ENCODE measurements around the gene GCA. TPM values are rescaled to one million over a fixed set of nuclear protein-coding genes. Genes with fewer than 3 reads are reported as not detected.

The GCA gene
- polyA plus RNA-seq, 1 experiment = 5.2 TPM

DNA sequence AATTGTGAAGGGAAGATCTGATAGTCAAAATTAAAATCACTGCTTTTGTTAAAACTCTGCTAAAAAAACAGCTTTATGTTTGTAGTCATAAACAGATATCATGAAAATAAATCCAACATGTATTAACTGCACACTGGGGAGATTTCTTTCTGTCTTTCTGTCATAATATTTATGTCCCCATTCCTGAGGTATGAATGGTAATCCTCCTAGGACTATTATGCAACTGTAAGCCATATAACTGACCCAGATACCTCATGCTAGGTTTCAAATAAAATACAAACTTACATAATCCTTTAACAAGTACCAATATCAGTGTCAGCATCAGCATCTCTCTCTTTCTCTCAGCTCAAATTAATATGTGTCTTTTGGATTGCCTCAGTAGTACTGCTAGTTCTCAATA, 43.7 kb upstream of the GCA start:
- no peak for DNase-seq (ENCODE audit: low read depth)
- Histone ChIP-seq H3K4me3 (ENCODE audit: low read depth, low read length) (no peak overlapping the region), H3K27me3 (ENCODE audit: control insufficient read depth, insufficient read depth, low read length) (no peaks in the 10 kb centered on the region), H3K36me3 (ENCODE audit: control insufficient read depth, insufficient read depth, low read length) (no peaks in the 10 kb centered on the region)
- CTCF ChIA-PET = interaction anchor here (0.8 to 9.3 kb wide), 12 partner anchors 19 to 713 kb away, joined by 3 to 137 read pairs (median 6); partner anchors contain the start of genes GCG and IFIH1
- POLR2A ChIA-PET = interaction anchor here (0.5 kb wide), 1 partner anchor 168 kb away, joined by 3 read pairs; no protein-coding TSS in a partner anchor
- TF ChIP-seq, protein P1, sequence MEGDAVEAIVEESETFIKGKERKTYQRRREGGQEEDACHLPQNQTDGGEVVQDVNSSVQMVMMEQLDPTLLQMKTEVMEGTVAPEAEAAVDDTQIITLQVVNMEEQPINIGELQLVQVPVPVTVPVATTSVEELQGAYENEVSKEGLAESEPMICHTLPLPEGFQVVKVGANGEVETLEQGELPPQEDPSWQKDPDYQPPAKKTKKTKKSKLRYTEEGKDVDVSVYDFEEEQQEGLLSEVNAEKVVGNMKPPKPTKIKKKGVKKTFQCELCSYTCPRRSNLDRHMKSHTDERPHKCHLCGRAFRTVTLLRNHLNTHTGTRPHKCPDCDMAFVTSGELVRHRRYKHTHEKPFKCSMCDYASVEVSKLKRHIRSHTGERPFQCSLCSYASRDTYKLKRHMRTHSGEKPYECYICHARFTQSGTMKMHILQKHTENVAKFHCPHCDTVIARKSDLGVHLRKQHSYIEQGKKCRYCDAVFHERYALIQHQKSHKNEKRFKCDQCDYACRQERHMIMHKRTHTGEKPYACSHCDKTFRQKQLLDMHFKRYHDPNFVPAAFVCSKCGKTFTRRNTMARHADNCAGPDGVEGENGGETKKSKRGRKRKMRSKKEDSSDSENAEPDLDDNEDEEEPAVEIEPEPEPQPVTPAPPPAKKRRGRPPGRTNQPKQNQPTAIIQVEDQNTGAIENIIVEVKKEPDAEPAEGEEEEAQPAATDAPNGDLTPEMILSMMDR (IDR thresholded peaks at IDR 0.05; ENCODE audit: insufficient read depth, low read depth, low read length) = no peak

DNA sequence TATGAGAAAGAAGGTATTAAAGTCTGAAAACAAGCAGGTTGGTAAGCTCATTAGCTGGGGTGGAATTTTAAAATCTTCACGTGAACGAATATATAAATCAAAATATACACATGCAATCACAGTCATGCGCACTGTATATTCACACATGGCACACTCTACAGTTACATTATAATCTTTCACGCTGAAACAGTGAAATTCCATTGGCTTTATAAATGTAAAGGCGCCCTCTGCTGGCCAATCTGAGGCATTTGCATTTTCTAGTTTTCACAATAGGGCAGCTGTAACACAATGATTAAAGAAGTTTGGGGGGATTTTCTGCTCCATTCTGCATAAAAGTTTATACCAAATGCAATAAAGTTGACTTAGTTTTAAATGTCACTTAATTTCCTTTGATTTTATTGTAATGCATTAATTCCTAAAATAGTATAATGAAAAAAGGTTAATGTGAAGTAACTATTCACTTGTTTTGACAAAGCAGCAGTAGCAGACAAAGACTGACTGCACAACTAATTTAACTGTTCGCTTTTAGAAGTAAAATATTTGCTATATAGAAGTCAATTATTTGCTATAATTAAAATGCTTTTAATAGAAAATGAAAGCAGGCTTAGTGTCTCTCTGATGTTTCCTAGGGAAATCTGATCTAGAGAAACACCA, 42.7 kb upstream of the GCA start:
- no peaks in the 10 kb centered on the region for H3K27me3 ChIP-seq (ENCODE audit: control insufficient read depth, insufficient read depth, low read length)
- H3K36me3 ChIP-seq (ENCODE audit: control insufficient read depth, insufficient read depth, low read length) = no peaks in the 10 kb centered on the region
- H3K4me3 ChIP-seq (ENCODE audit: low read depth, low read length) = no peak overlapping the region
- TF ChIP-seq, protein P1 (IDR thresholded peaks at IDR 0.05; ENCODE audit: insufficient read depth, low read depth, low read length) = peak; percentile 74
- no peak for DNase-seq (ENCODE audit: low read depth)
- CTCF ChIA-PET = interaction anchor here (0.6 to 9.3 kb wide), 26 partner anchors 11 to 731 kb away, joined by 3 to 137 read pairs (median 4); partner anchors contain the start of genes GCG and IFIH1
- POLR2A ChIA-PET = interaction anchor here (0.6 kb wide), 1 partner anchor 993 kb away, joined by 3 read pairs; the partner anchor contains the start of gene PSMD14

DNA sequence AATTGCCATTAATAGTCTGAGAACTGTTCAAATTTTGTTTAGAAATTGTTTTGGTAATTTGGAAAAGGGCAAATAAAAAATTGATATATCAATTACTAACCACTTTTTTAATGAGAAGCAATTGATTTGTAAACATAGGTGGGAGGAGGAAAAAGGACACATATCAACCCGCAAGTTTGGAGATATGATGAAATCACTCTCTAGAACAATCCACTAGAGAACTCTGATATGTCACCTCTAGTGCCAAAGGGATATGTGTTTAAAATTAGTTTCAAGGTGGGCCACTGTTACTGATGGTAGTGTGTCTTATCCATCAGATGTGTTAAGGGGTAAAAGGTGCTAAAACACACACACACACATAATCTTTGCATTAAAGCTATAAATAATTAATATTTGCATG, 42.1 kb upstream of the GCA start:
- Histone ChIP-seq H3K4me3 (ENCODE audit: low read depth, low read length) (no peak overlapping the region), H3K36me3 (ENCODE audit: control insufficient read depth, insufficient read depth, low read length) (no peaks in the 10 kb centered on the region), H3K27me3 (ENCODE audit: control insufficient read depth, insufficient read depth, low read length) (no peaks in the 10 kb centered on the region)
- CTCF ChIA-PET = interaction anchor here (0.6 to 9.3 kb wide), 26 partner anchors 11 to 731 kb away, joined by 3 to 137 read pairs (median 4); partner anchors contain the start of genes GCG and IFIH1
- TF ChIP-seq, protein P1 (IDR thresholded peaks at IDR 0.05; ENCODE audit: insufficient read depth, low read depth, low read length) = no peak
- DNase-seq (ENCODE audit: low read depth) = no peak
- POLR2A ChIA-PET = interaction anchor here (0.6 kb wide), 1 partner anchor 994 kb away, joined by 3 read pairs; the partner anchor contains the start of gene PSMD14

DNA sequence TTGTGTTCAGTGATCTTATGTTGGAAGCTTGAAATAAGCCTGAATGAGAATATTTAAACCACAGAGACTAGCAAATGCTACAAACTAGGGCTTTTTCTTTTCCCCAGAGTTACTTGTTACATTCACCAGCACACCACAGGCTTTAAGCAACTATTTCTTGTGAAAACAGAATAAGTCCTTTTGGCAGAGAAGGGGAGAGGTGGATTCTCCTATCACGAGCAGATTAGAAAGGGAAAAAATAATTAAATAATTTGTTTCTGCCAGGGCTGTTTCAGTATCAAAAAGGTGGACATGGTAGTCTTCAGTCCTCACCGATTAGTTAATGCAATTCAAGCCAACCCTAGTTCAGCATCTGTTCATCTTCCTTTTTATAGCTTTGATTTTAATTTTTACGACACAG, 38.0 kb upstream of the GCA start:
- H3K4me3 ChIP-seq (ENCODE audit: low read depth, low read length) = no peak overlapping the region
- TF ChIP-seq, protein P1 (IDR thresholded peaks at IDR 0.05; ENCODE audit: insufficient read depth, low read depth, low read length) = no peak
- ChIA-PET POLR2A (no interaction called here), CTCF (interaction anchor here (0.7 kb wide), 2 partner anchors 8 to 152 kb away, joined by 3 read pairs; no protein-coding TSS in a partner anchor)
- no peaks in the 10 kb centered on the region for H3K27me3 ChIP-seq (ENCODE audit: control insufficient read depth, insufficient read depth, low read length)
- no peaks in the 10 kb centered on the region for H3K36me3 ChIP-seq (ENCODE audit: control insufficient read depth, insufficient read depth, low read length)
- DNase-seq (ENCODE audit: low read depth) = no peak

DNA sequence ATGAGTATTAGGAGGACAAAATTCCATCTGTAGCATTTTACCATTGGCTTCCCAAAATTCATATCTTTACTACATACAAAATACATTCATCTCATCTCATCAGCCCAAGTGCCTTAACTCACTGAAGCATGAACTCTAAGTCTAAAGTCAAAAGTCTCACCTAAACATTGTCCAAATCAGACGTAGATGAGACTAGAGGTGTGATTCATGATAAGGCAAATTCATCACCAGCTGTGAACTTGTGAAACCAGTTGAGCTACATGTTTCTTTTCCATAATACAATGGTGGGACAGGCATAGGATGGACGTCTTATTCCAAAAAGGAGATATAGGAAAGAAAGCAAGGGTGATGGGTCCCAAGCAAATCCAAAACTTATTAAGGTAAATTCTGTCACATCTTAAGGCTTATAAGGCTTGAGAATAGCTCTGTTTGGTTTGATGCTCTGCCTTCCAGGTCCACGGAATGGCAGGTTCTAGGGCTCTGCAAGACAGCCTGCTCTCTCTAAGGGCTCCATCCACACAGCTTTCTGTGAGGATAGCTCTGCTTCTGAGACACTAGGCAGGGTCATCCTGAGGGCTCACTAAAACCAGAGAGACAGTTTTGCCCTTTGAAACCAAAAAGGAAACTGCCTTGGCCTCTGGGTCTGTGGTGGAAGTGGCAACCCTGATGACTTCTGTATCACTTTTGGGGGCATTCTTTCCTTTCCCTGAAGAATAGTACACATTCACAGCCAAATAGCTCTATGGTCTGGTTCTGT, 35.0 kb upstream of the GCA start:
- POLR2A ChIA-PET = no interaction called here
- DNase-seq (ENCODE audit: low read depth) = no peak
- H3K4me3 ChIP-seq (ENCODE audit: low read depth, low read length) = no peak overlapping the region
- CTCF ChIA-PET = interaction anchor here (1.1 to 1.4 kb wide), 2 partner anchors 10 to 88 kb away, joined by 3 to 4 read pairs; no protein-coding TSS in a partner anchor
- H3K27me3 ChIP-seq (ENCODE audit: control insufficient read depth, insufficient read depth, low read length) = no peaks in the 10 kb centered on the region
- no peaks in the 10 kb centered on the region for H3K36me3 ChIP-seq (ENCODE audit: control insufficient read depth, insufficient read depth, low read length)
- TF ChIP-seq, protein P1 (IDR thresholded peaks at IDR 0.05; ENCODE audit: insufficient read depth, low read depth, low read length) = no peak
